ENCODE results near the gene GPR87. TPM values are rescaled to one million over a fixed set of nuclear protein-coding genes. Genes with fewer than 3 reads are reported as not detected.

The GPR87 gene
- total RNA-seq, 1 donor from 2014 or later = 10.0 TPM

GRCh38 chr3:151283387-151283786 lies 33.2 kb downstream of the GPR87 start:
- DNase-seq (ENCODE audit: low read depth) = no peak

- DNase-seq (ENCODE audit: low read depth) = peak; percentile 62
Observed at GRCh38 chr3:151282921-151283320, 33.7 kb downstream of the GPR87 start.

GRCh38 chr3:151281671-151282324 lies 34.8 kb downstream of the GPR87 start:
- no peak for DNase-seq (ENCODE audit: low read depth)

- DNase-seq (ENCODE audit: low read depth) = no peak
Observed at GRCh38 chr3:151278230-151278629, 38.4 kb downstream of the GPR87 start, which contains the start of gene P2RY14. P2RY14 (minus strand) TSS chr3:151278542; CDS start chr3:151214316, 64,226 bp downstream.

GRCh38 chr3:151276687-151277042 lies 40.0 kb downstream of the GPR87 start:
- no peak for DNase-seq (ENCODE audit: low read depth)

- DNase-seq (ENCODE audit: low read depth) = no peak
Observed at GRCh38 chr3:151276038-151276686, 40.5 kb downstream of the GPR87 start.

- DNase-seq (ENCODE audit: low read depth) = no peak
Observed at GRCh38 chr3:151275091-151275490, 41.5 kb downstream of the GPR87 start.

GRCh38 chr3:151269631-151270030 lies 47.0 kb downstream of the GPR87 start:
- DNase-seq (ENCODE audit: low read depth) = no peak

GRCh38 chr3:151268267-151269235 lies 48.1 kb downstream of the GPR87 start:
- peak; percentile 16 for DNase-seq (ENCODE audit: low read depth)

- no peak for DNase-seq (ENCODE audit: low read depth)
Observed at GRCh38 chr3:151267066-151267465, 49.6 kb downstream of the GPR87 start.

- DNase-seq (ENCODE audit: low read depth) = no peak
Observed at GRCh38 chr3:151265866-151266265, 50.8 kb downstream of the GPR87 start.

- no peak for DNase-seq (ENCODE audit: low read depth)
Observed at GRCh38 chr3:151265166-151265565, 51.5 kb downstream of the GPR87 start.

GRCh38 chr3:151264605-151265004 lies 52.0 kb downstream of the GPR87 start:
- DNase-seq (ENCODE audit: low read depth) = no peak

GRCh38 chr3:151262871-151263525 lies 53.6 kb downstream of the GPR87 start:
- no peak for DNase-seq (ENCODE audit: low read depth)

GRCh38 chr3:151259664-151260063 lies 57.0 kb downstream of the GPR87 start:
- DNase-seq (ENCODE audit: low read depth) = no peak

GRCh38 chr3:151256749-151257148 lies 59.9 kb downstream of the GPR87 start:
- DNase-seq (ENCODE audit: low read depth) = no peak

GRCh38 chr3:151248772-151249337 lies 67.8 kb downstream of the GPR87 start:
- no peak for DNase-seq (ENCODE audit: low read depth)

Measured in renal cortical epithelial cell (primary cell).